ENCODE results near the gene SNAPC5.

SNAPC5 gene

GRCh38 chr15:66505818-66506217, 8.3 kb upstream of the SNAPC5 start:
- H3K4me2 ChIP-seq (ENCODE audit: low read depth, low read length, poor library complexity, severe bottlenecking), result peak overlapping the region; percentile 98
- H3K4me3 ChIP-seq (ENCODE audit: insufficient read depth, low read length, poor library complexity, severe bottlenecking), result peak overlapping the region; percentile 96
- no peaks in the 10 kb centered on the region for H3K9me2 ChIP-seq (replicated peaks; ENCODE audit: insufficient read depth, low read length)
- TF ChIP-seq, protein P1, sequence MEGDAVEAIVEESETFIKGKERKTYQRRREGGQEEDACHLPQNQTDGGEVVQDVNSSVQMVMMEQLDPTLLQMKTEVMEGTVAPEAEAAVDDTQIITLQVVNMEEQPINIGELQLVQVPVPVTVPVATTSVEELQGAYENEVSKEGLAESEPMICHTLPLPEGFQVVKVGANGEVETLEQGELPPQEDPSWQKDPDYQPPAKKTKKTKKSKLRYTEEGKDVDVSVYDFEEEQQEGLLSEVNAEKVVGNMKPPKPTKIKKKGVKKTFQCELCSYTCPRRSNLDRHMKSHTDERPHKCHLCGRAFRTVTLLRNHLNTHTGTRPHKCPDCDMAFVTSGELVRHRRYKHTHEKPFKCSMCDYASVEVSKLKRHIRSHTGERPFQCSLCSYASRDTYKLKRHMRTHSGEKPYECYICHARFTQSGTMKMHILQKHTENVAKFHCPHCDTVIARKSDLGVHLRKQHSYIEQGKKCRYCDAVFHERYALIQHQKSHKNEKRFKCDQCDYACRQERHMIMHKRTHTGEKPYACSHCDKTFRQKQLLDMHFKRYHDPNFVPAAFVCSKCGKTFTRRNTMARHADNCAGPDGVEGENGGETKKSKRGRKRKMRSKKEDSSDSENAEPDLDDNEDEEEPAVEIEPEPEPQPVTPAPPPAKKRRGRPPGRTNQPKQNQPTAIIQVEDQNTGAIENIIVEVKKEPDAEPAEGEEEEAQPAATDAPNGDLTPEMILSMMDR (IDR thresholded peaks at IDR 0.05; ENCODE audit: insufficient read depth, low read length, poor library complexity, severe bottlenecking), result no peak
- TF ChIP-seq EZH2phosphoT487 (conservative IDR thresholded peaks at IDR 0.05; ENCODE audit: low read length), result no peak
- no peak overlapping the region for H2AFZ ChIP-seq (ENCODE audit: low read depth, low read length, severe bottlenecking)
- H3K36me3 ChIP-seq (ENCODE audit: low read length), result peaks cover 44% of the 10 kb centered on the region
- no peaks in the 10 kb centered on the region for H3K27me3 ChIP-seq (ENCODE audit: low read length)
- H3K79me2 ChIP-seq (ENCODE audit: insufficient read depth, low read length), result peaks cover 68% of the 10 kb centered on the region
- no peaks in the 10 kb centered on the region for H3K9me3 ChIP-seq (ENCODE audit: insufficient read depth, low read length)
- peaks cover 43% of the 10 kb centered on the region for H3F3A ChIP-seq (ENCODE audit: insufficient read depth)
- H3K27ac ChIP-seq (ENCODE audit: low read depth, low read length), result peak overlapping the region; percentile 88
- H4K20me1 ChIP-seq (ENCODE audit: low read depth, low read length), result peaks cover 23% of the 10 kb centered on the region
- peak overlapping the region; percentile 94 for H3K9ac ChIP-seq (ENCODE audit: low read length)

DNA sequence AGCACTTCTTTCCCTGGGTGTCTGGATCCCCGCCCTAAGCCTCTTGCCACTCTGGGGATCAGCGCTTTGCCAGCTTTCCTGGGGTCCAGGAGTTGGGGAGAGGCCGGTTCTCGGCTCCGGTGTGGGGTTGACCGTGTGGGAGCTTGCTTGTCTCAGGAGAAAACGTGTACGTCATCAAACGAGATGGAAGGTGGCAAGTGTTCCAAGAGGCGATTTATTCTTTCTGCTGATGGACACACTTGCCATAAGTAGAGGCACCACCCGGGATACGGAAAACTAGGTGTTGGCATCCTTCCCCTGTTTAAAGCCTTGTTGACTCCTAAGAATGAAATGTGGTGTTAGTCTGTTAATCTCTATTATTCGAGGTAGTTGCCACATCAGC, 7.9 kb upstream of the SNAPC5 start:
- Histone ChIP-seq H3K4me2 (ENCODE audit: low read depth, low read length, poor library complexity, severe bottlenecking) (peak overlapping the region; percentile 98), H2AFZ (ENCODE audit: low read depth, low read length, severe bottlenecking) (peak overlapping the region; percentile 76), H4K20me1 (ENCODE audit: low read depth, low read length) (peaks cover 23% of the 10 kb centered on the region), H3K36me3 (ENCODE audit: low read length) (peaks cover 45% of the 10 kb centered on the region), H3F3A (ENCODE audit: insufficient read depth) (peaks cover 46% of the 10 kb centered on the region), H3K4me3 (ENCODE audit: insufficient read depth, low read length, poor library complexity, severe bottlenecking) (peak overlapping the region; percentile 96), H3K79me2 (ENCODE audit: insufficient read depth, low read length) (peaks cover 68% of the 10 kb centered on the region), H3K27ac (ENCODE audit: low read depth, low read length) (peak overlapping the region; percentile 88), H3K27me3 (ENCODE audit: low read length) (no peaks in the 10 kb centered on the region), H3K9me2 (replicated peaks; ENCODE audit: insufficient read depth, low read length) (no peaks in the 10 kb centered on the region), H3K9me3 (ENCODE audit: insufficient read depth, low read length) (no peaks in the 10 kb centered on the region), H3K9ac (ENCODE audit: low read length) (peak overlapping the region; percentile 94)
- TF ChIP-seq, protein P1 (IDR thresholded peaks at IDR 0.05; ENCODE audit: insufficient read depth, low read length, poor library complexity, severe bottlenecking), result no peak
- TF ChIP-seq EZH2phosphoT487 (conservative IDR thresholded peaks at IDR 0.05; ENCODE audit: low read length), result no peak

- peaks cover 23% of the 10 kb centered on the region for H4K20me1 ChIP-seq (ENCODE audit: low read depth, low read length)
- H3K27me3 ChIP-seq (ENCODE audit: low read length), result no peaks in the 10 kb centered on the region
- no peak for TF ChIP-seq EZH2phosphoT487 (conservative IDR thresholded peaks at IDR 0.05; ENCODE audit: low read length)
- TF ChIP-seq, protein P1 (IDR thresholded peaks at IDR 0.05; ENCODE audit: insufficient read depth, low read length, poor library complexity, severe bottlenecking), result no peak
- H3K9ac ChIP-seq (ENCODE audit: low read length), result peak within 1 kb of the TSS; percentile 94
- H3K27ac ChIP-seq (ENCODE audit: low read depth, low read length), result peak within 1 kb of the TSS; percentile 88
- H3F3A ChIP-seq (ENCODE audit: insufficient read depth), result peaks cover 53% of the 10 kb centered on the region
- peak within 1 kb of the TSS; percentile 98 for H3K4me2 ChIP-seq (ENCODE audit: low read depth, low read length, poor library complexity, severe bottlenecking)
- peak within 1 kb of the TSS; percentile 96 for H3K4me3 ChIP-seq (ENCODE audit: insufficient read depth, low read length, poor library complexity, severe bottlenecking)
- no peaks in the 10 kb centered on the region for H3K9me2 ChIP-seq (replicated peaks; ENCODE audit: insufficient read depth, low read length)
- peak within 1 kb of the TSS; percentile 76 for H2AFZ ChIP-seq (ENCODE audit: low read depth, low read length, severe bottlenecking)
- H3K79me2 ChIP-seq (ENCODE audit: insufficient read depth, low read length), result peaks cover 68% of the 10 kb centered on the region
- peaks cover 51% of the 10 kb centered on the region for H3K36me3 ChIP-seq (ENCODE audit: low read length)
- H3K9me3 ChIP-seq (ENCODE audit: insufficient read depth, low read length), result no peaks in the 10 kb centered on the region
Observed at GRCh38 chr15:66504563-66505429, 7.2 kb upstream of the SNAPC5 start, which contains the start of the genes RPL4 and ZWILCH. TSS of gene RPL4 (minus strand) at chr15:66504855. CDS start at chr15:66504790, 65 bp downstream. TSS of gene ZWILCH (plus strand) at chr15:66505326. CDS start at chr15:66505339, 13 bp downstream.

Data from SU-DHL-6 (cell line).